ENCODE measurements around the gene MRPS18A. TPM values are rescaled to one million over a fixed set of nuclear protein-coding genes. Genes with fewer than 3 reads are reported as not detected.
A peak's percentile ranks its signal among the peaks of the same experiment; 100 is the strongest.

The MRPS18A gene
- total and polyA plus RNA-seq, 9 of the 15 experiments (the other 6 are each of a cell fraction or from before 2014, with no cell fraction given) = 87.5 to 243 (median 125) TPM

DNA sequence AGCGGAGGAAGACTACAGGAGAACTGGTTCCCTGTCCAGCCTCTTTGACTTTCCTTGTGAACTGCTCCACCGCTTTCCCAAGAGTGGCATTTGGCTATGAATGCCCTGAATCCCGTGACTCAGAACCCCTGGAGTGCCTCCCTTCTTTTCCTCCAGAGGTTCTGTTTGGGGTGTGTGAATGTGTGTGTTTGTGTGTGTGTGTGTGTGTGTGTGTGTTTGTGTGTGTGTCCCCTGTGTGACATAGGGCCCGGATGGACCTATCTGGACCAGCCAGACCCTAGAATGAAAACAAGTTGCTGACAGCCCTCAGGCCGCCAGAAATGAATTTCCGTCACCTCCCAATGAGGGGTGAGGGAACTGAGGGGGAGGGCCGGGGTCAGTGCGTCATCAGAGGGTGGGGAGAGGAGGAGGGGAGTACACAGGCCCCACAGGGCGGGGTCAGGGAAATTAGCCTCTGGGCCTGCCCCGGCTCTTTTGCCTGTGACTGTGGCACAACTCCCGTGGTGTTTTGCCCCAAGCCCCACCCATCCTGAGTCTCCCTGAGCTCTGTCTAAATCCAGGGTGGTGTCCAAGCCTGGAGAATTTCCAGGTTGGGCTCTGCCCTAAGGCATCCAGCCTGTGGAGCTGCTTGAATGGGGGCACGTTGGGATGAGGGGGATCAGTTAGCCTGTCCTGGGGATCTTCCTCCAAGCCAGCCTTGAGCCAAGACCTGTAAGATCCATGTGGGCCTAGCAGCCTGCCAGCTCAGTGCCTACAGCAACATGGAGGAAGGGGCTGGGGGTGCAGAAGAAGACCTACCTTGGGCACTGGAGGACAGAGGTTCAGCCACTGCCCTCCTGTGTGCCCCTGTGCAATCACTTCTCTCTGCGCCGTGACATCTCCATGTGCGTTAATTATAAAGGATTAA, 15.2 kb upstream of the MRPS18A start:
- 26% methylated on average over 14 of the region's 15 CpGs for WGBS (ENCODE audit: insufficient coverage, low coverage, missing lambda C conversion rate)
- peak; percentile 98 to 99 (median 99) for DNase-seq (ENCODE audit: extremely low read depth in 1 of 4, low spot score in 3 of 4)
- CTCF ChIA-PET (ENCODE audit: low intra/inter-chr PET ratio) = interaction anchor here (0.5 to 0.8 kb wide), 3 partner anchors 55 to 76 kb away, joined by 3 read pairs; no protein-coding TSS in a partner anchor
- intact Hi-C loops (cut with micrococcal nuclease) (no loop called here), in situ Hi-C loops (cut with MboI) (no loop called here)
- Histone ChIP-seq H4K20me1 (replicated peaks; ENCODE audit: control insufficient read depth, insufficient read depth, low read length) (no peaks in the 10 kb centered on the region), H3K4me3 (no peak overlapping the region), H3K9ac (ENCODE audit: insufficient read depth in 1 of 2, low read depth in 2 of 2, low read length in 2 of 2) (peak overlapping the region; percentile 69 to 88), H3K9me3 (replicated peaks; ENCODE audit: control insufficient read depth, insufficient read depth, low read depth, low read length) (no peaks in the 10 kb centered on the region), H3K27me3 (ENCODE audit: control insufficient read depth in 2 of 2, insufficient read depth in 2 of 2, low read length in 2 of 2) (no peaks in the 10 kb centered on the region), H3K36me3 (ENCODE audit: control insufficient read depth, insufficient read depth, low read length) (no peaks in the 10 kb centered on the region), H2AFZ (ENCODE audit: low read depth, low read length) (peak overlapping the region; percentile 98), H3K4me2 (ENCODE audit: insufficient read depth, low read length) (peak overlapping the region; percentile 71), H3K9me1 (ENCODE audit: control insufficient read depth, insufficient read depth, low read length) (no peaks in the 10 kb centered on the region), H3K4me1 (replicated peaks in 1 of 2; ENCODE audit: control insufficient read depth in 2 of 2, insufficient read depth in 2 of 2, low read length in 2 of 2) (peaks cover 17 to 62% of the 10 kb centered on the region in 2 experiments), H3K79me2 (ENCODE audit: control insufficient read depth, insufficient read depth, low read length) (no peaks in the 10 kb centered on the region), H3K27ac (ENCODE audit: extremely low read depth, low read depth, low read length) (peak overlapping the region; percentile 75)
- FAIRE-seq = peak; percentile 97
- POLR2A ChIA-PET = interaction anchor here (0.6 to 1.4 kb wide), 6 partner anchors 16 to 81 kb away, joined by 3 to 5 read pairs (median 3); no protein-coding TSS in a partner anchor
- TSS peak; percentile 77 for BruUV-seq (replicated peaks)
- peak; percentile 98 for ATAC-seq
- TF ChIP-seq ZNF444 (CRISPR knock-in tag; IDR thresholded peaks at IDR 0.05) (0 out of 2 replicates have a peak, but pooled peaks have one; percentile 26), HOXB6 (CRISPR knock-in tag; IDR thresholded peaks at IDR 0.05; ENCODE audit: borderline replicate concordance) (no peak), CAMTA2 (CRISPR knock-in tag; conservative IDR thresholded peaks at IDR 0.05) (no peak), BRCA1 (IDR thresholded peaks at IDR 0.05) (no peak), BRCA1 (CRISPR knock-in tag; IDR thresholded peaks at IDR 0.05) (no peak), ZNF263 (CRISPR knock-in tag; IDR thresholded peaks at IDR 0.05; ENCODE audit: borderline replicate concordance) (peak; percentile 94), FOXM1 (IDR thresholded peaks at IDR 0.05; ENCODE audit: low read depth) (peak; percentile 62), FOXM1 (CRISPR knock-in tag; IDR thresholded peaks at IDR 0.05; ENCODE audit: low read depth) (no peak), FOXK2 (conservative IDR thresholded peaks at IDR 0.05 in 1 of 2, IDR thresholded peaks at IDR 0.05 in 1 of 2; ENCODE audit: low read depth in 2 of 2) (peak; percentile 96 to 98), HIVEP1 (CRISPR knock-in tag; IDR thresholded peaks at IDR 0.05) (no peak), ZNF324 (CRISPR knock-in tag; IDR thresholded peaks at IDR 0.05) (no peak), ZNF316 (IDR thresholded peaks at IDR 0.05) (peak; percentile 45; the same call in 1 of the 2 replicates), NR1H2 (CRISPR knock-in tag; IDR thresholded peaks at IDR 0.05) (no peak), ZNF23 (CRISPR knock-in tag; IDR thresholded peaks at IDR 0.05) (no peak), ZNF586 (CRISPR knock-in tag; conservative IDR thresholded peaks at IDR 0.05) (no peak), TGIF2 (CRISPR knock-in tag; IDR thresholded peaks at IDR 0.05) (no peak), JUNB (CRISPR knock-in tag; conservative IDR thresholded peaks at IDR 0.05) (no peak)
- TF ChIP-seq, protein P1, sequence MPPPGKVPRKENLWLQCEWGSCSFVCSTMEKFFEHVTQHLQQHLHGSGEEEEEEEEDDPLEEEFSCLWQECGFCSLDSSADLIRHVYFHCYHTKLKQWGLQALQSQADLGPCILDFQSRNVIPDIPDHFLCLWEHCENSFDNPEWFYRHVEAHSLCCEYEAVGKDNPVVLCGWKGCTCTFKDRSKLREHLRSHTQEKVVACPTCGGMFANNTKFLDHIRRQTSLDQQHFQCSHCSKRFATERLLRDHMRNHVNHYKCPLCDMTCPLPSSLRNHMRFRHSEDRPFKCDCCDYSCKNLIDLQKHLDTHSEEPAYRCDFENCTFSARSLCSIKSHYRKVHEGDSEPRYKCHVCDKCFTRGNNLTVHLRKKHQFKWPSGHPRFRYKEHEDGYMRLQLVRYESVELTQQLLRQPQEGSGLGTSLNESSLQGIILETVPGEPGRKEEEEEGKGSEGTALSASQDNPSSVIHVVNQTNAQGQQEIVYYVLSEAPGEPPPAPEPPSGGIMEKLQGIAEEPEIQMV (tag; conservative IDR thresholded peaks at IDR 0.05; ENCODE audit: low read depth) = no peak
- TF ChIP-seq, protein P2, sequence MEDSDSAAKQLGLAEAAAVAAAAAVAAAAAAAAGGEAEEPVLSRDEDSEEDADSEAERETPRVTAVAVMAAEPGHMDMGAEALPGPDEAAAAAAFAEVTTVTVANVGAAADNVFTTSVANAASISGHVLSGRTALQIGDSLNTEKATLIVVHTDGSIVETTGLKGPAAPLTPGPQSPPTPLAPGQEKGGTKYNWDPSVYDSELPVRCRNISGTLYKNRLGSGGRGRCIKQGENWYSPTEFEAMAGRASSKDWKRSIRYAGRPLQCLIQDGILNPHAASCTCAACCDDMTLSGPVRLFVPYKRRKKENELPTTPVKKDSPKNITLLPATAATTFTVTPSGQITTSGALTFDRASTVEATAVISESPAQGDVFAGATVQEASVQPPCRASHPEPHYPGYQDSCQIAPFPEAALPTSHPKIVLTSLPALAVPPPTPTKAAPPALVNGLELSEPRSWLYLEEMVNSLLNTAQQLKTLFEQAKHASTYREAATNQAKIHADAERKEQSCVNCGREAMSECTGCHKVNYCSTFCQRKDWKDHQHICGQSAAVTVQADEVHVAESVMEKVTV (CRISPR knock-in tag; IDR thresholded peaks at IDR 0.05) = no peak
